HEK293 (cell line): ENCODE results near the gene BCAR1.

Experiments used
- GLIS1 ChIP-seq: fragments of 450-650 bp; formaldehyde crosslinking; IDR thresholded peaks from 2 replicates; pipeline ENCODE4 v1.5.1; 2016; ENCODE audit warnings: missing biosample characterization, missing genetic modification characterization
- HIC1 ChIP-seq: fragments of 450-650 bp; formaldehyde crosslinking; IDR thresholded peaks from 2 replicates; pipeline ENCODE4 v1.5.1; 2016; ENCODE audit warnings: missing biosample characterization, missing genetic modification characterization
- HOXC10 ChIP-seq: sonication (generic); formaldehyde crosslinking; IDR thresholded peaks from 2 replicates; pipeline ENCODE4 v1.8.1; 2023; ENCODE audit warnings: mild to moderate bottlenecking, missing genetic modification reagents
- IKZF3 ChIP-seq: fragments of 450-650 bp; IDR thresholded peaks from 2 replicates; pipeline ENCODE4 v1.5.0; 2018; ENCODE audit warnings: missing biosample characterization, mild to moderate bottlenecking, missing genetic modification characterization, moderate library complexity
- KLF10 ChIP-seq: fragments of 450-650 bp; IDR thresholded peaks from 2 replicates; pipeline ENCODE4 v1.5.1; 2018; ENCODE audit warnings: missing biosample characterization, mild to moderate bottlenecking, missing genetic modification characterization
- PRDM1 ChIP-seq: fragments of 450-650 bp; formaldehyde crosslinking; IDR thresholded peaks from 2 replicates; pipeline ENCODE4; 2016; ENCODE audit warnings: missing biosample characterization, missing genetic modification characterization
- TCF7L2 ChIP-seq: IDR thresholded peaks from 2 replicates; pipeline ENCODE4 v1.6.1; 2011; ENCODE audit warnings: low read depth, mild to moderate bottlenecking, inconsistent platforms, low read length, moderate library complexity, borderline replicate concordance
- ZBTB21 ChIP-seq: fragments of 450-650 bp; formaldehyde crosslinking; IDR thresholded peaks from 2 replicates; pipeline ENCODE4 v1.5.1; 2017; ENCODE audit warnings: missing biosample characterization, missing genetic modification characterization
- ZBTB7A ChIP-seq: fragments of 450-650 bp; formaldehyde crosslinking; IDR thresholded peaks from 2 replicates; pipeline ENCODE4 v1.5.1; 2016; ENCODE audit warnings: low read depth, missing biosample characterization, missing genetic modification characterization
- ZEB2 ChIP-seq: fragments of 450-650 bp; formaldehyde crosslinking; IDR thresholded peaks from 2 replicates; pipeline ENCODE4 v1.5.1; 2016; ENCODE audit warnings: missing biosample characterization, missing genetic modification characterization
- ZFHX2 ChIP-seq: fragments of 450-650 bp; formaldehyde crosslinking; conservative IDR thresholded peaks from 2 replicates; pipeline ENCODE4 v1.5.1; 2016; ENCODE audit warnings: missing biosample characterization, missing genetic modification characterization
- ZIC2 ChIP-seq: fragments of 450-650 bp; formaldehyde crosslinking; IDR thresholded peaks from 2 replicates; pipeline ENCODE4 v1.5.1; 2016; ENCODE audit warnings: missing biosample characterization, missing genetic modification characterization
- ZNF146 ChIP-seq: fragments of 450-650 bp; formaldehyde crosslinking; IDR thresholded peaks from 2 replicates; pipeline ENCODE4 v1.5.1; 2016; ENCODE audit warnings: missing biosample characterization, missing genetic modification characterization
- ZNF157 ChIP-seq: fragments of 450-650 bp; formaldehyde crosslinking; IDR thresholded peaks from 2 replicates; pipeline ENCODE4 v1.5.1; 2016; ENCODE audit warnings: missing biosample characterization, missing genetic modification characterization
- ZNF175 ChIP-seq: fragments of 450-650 bp; formaldehyde crosslinking; IDR thresholded peaks from 2 replicates; pipeline ENCODE4 v1.5.1; 2016; ENCODE audit warnings: missing biosample characterization, missing genetic modification characterization
- ZNF19 ChIP-seq: fragments of 450-650 bp; formaldehyde crosslinking; IDR thresholded peaks from 2 replicates; pipeline ENCODE4; 2016; ENCODE audit warnings: missing biosample characterization, missing genetic modification characterization, low read depth
- ZNF211 ChIP-seq: fragments of 450-650 bp; formaldehyde crosslinking; IDR thresholded peaks from 2 replicates; pipeline ENCODE4 v1.5.1; 2016; ENCODE audit warnings: low read depth, missing biosample characterization, missing genetic modification characterization
- ZNF214 ChIP-seq: fragments of 450-650 bp; formaldehyde crosslinking; IDR thresholded peaks from 2 replicates; pipeline ENCODE4 v1.5.1; 2017; ENCODE audit warnings: missing biosample characterization, mild to moderate bottlenecking, missing genetic modification characterization, borderline replicate concordance
- ZNF248 ChIP-seq: fragments of 450-650 bp; formaldehyde crosslinking; IDR thresholded peaks from 2 replicates; pipeline ENCODE4 v1.5.1; 2017; ENCODE audit warnings: missing biosample characterization, missing genetic modification characterization
- ZNF366 ChIP-seq: fragments of 450-650 bp; formaldehyde crosslinking; conservative IDR thresholded peaks from 2 replicates; pipeline ENCODE4 v1.5.1; 2016; ENCODE audit warnings: missing biosample characterization, missing genetic modification characterization
- ZNF558 ChIP-seq: fragments of 450-650 bp; formaldehyde crosslinking; IDR thresholded peaks from 2 replicates; pipeline ENCODE4 v1.5.1; 2016; ENCODE audit warnings: missing biosample characterization, missing genetic modification characterization
- ZNF571 ChIP-seq: fragments of 450-650 bp; formaldehyde crosslinking; IDR thresholded peaks from 2 replicates; pipeline ENCODE4 v1.5.0; 2017; ENCODE audit warnings: missing biosample characterization, missing genetic modification characterization
- ZNF580 ChIP-seq: fragments of 450-650 bp; formaldehyde crosslinking; IDR thresholded peaks from 2 replicates; pipeline ENCODE4 v1.5.1; 2016; ENCODE audit warnings: missing biosample characterization, missing genetic modification characterization
- ZNF610 ChIP-seq: fragments of 450-650 bp; formaldehyde crosslinking; IDR thresholded peaks from 2 replicates; pipeline ENCODE4 v1.5.1; 2016; ENCODE audit warnings: missing biosample characterization, missing genetic modification characterization, borderline replicate concordance
- ZNF624 ChIP-seq: fragments of 450-650 bp; formaldehyde crosslinking; IDR thresholded peaks from 2 replicates; pipeline ENCODE4 v1.5.1; 2017; ENCODE audit warnings: missing biosample characterization, missing genetic modification characterization
- ZNF626 ChIP-seq: fragments of 450-650 bp; sonication (Bioruptor Pico); formaldehyde crosslinking; IDR thresholded peaks from 2 replicates; pipeline ENCODE4 v1.5.1; 2018; ENCODE audit warnings: missing biosample characterization, missing genetic modification characterization, inconsistent platforms
- ZNF654 ChIP-seq: fragments of 450-650 bp; formaldehyde crosslinking; IDR thresholded peaks from 2 replicates; pipeline ENCODE4 v1.5.1; 2016; ENCODE audit warnings: low read depth, missing biosample characterization, missing genetic modification characterization
- ZNF677 ChIP-seq: fragments of 450-650 bp; IDR thresholded peaks from 2 replicates; pipeline ENCODE4 v1.5.0; 2018; ENCODE audit warnings: missing biosample characterization, mild to moderate bottlenecking, missing genetic modification characterization, moderate library complexity
- ZNF768 ChIP-seq: fragments of 450-650 bp; formaldehyde crosslinking; IDR thresholded peaks from 2 replicates; pipeline ENCODE4 v1.5.1; 2018; ENCODE audit warnings: missing biosample characterization, mild to moderate bottlenecking, missing genetic modification characterization
- ZSCAN5A ChIP-seq: fragments of 450-650 bp; formaldehyde crosslinking; IDR thresholded peaks from 2 replicates; pipeline ENCODE4 v1.5.1; 2016; ENCODE audit warnings: missing biosample characterization, missing genetic modification characterization
- ZXDB ChIP-seq: fragments of 450-650 bp; formaldehyde crosslinking; IDR thresholded peaks from 2 replicates; pipeline ENCODE4 v1.5.1; 2016; ENCODE audit warnings: missing biosample characterization, missing genetic modification characterization
- TF ChIP-seq, protein P1 (sequence below): fragments of 450-650 bp; formaldehyde crosslinking; IDR thresholded peaks from 2 replicates; pipeline ENCODE4 v1.5.1; 2016; ENCODE audit warnings: missing biosample characterization, missing genetic modification characterization
- TF ChIP-seq, protein P2 (sequence below): fragments of 450-650 bp; formaldehyde crosslinking; IDR thresholded peaks from 2 replicates; pipeline ENCODE4 v1.5.1; 2016; ENCODE audit warnings: missing biosample characterization, missing genetic modification characterization

BCAR1 gene

DNA sequence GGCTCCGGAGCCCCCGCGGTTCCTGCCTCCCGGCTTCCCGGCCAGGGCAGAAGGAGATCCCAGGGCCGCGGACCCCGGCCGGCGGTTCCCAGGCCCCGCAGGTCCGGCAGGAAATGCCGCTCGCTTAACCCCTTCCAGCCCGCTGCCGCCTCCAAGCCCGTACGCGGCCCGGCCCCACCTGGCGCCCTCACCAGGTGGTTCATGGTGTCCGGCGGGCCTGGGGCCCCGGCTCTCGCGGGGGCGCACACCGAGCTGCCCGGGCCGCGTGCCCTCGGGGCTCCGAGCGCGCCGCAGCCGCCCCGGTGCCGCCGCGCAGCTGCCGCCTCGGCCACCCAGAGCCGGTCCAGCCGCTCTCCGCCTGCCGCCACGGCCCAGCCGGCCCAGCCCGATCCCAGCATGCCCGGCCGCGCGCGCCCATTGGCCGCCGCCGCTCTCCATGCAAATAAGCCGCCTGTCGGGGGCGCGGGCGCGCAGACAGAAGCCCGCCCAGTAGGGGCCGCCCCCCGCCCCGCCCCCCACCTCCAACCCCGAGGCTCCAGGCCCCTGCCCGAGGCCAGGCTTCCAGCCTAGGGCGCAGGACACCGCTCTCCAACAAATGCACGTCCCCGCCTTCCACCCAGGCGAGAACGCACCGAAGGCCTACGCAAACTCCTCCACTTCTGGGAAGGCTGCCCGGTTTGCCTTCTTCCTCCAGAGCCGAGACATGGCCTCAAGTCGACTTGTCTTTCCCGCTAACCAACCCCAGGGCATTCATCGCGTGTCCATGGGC lies at the start of gene BCAR1 (continued):
- no peak for TF ChIP-seq ZIC2 (tag by site-specific recombination)
- TF ChIP-seq ZNF157 (tag by site-specific recombination) = no peak
- TF ChIP-seq GLIS1 (tag by site-specific recombination) = no peak
- TF ChIP-seq IKZF3 = no peak
- TF ChIP-seq ZNF626 (tag by site-specific recombination) = 0 out of 2 replicates have a peak, but pooled peaks have one; percentile 13
- no peak for TF ChIP-seq HIC1 (tag by site-specific recombination)
- no peak for TF ChIP-seq ZNF248 (tag by site-specific recombination)
- TF ChIP-seq ZNF558 (tag by site-specific recombination) = no peak
- TF ChIP-seq KLF10 (tag by site-specific recombination) = no peak; the same call in 1 of the 2 replicates
- TF ChIP-seq ZBTB7A (tag by site-specific recombination) = no peak
- no peak for TF ChIP-seq ZNF366 (tag by site-specific recombination)
- no peak for TF ChIP-seq ZNF580 (tag by site-specific recombination)
- TF ChIP-seq, protein P1, sequence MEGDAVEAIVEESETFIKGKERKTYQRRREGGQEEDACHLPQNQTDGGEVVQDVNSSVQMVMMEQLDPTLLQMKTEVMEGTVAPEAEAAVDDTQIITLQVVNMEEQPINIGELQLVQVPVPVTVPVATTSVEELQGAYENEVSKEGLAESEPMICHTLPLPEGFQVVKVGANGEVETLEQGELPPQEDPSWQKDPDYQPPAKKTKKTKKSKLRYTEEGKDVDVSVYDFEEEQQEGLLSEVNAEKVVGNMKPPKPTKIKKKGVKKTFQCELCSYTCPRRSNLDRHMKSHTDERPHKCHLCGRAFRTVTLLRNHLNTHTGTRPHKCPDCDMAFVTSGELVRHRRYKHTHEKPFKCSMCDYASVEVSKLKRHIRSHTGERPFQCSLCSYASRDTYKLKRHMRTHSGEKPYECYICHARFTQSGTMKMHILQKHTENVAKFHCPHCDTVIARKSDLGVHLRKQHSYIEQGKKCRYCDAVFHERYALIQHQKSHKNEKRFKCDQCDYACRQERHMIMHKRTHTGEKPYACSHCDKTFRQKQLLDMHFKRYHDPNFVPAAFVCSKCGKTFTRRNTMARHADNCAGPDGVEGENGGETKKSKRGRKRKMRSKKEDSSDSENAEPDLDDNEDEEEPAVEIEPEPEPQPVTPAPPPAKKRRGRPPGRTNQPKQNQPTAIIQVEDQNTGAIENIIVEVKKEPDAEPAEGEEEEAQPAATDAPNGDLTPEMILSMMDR (tag by site-specific recombination) = no peak; the same call in 1 of the 2 replicates
- no peak for TF ChIP-seq ZBTB21
- 0 out of 2 replicates have a peak, but pooled peaks have one; percentile 22 for TF ChIP-seq HOXC10 (CRISPR knock-in tag)
- no peak for TF ChIP-seq ZEB2 (tag by site-specific recombination)
- no peak for TF ChIP-seq ZNF211 (tag by site-specific recombination)
- TF ChIP-seq ZNF624 (tag by site-specific recombination) = no peak
- no peak for TF ChIP-seq ZNF214 (tag by site-specific recombination)
- TF ChIP-seq TCF7L2 = no peak
- no peak for TF ChIP-seq ZSCAN5A
- TF ChIP-seq ZNF677 (tag by site-specific recombination) = no peak
- TF ChIP-seq PRDM1 = no peak
- TF ChIP-seq ZXDB (tag by site-specific recombination) = no peak
- no peak for TF ChIP-seq ZNF571 (tag by site-specific recombination)
- no peak for TF ChIP-seq ZNF610 (tag by site-specific recombination)
- no peak for TF ChIP-seq ZNF19 (tag by site-specific recombination)
- TF ChIP-seq, protein P2, sequence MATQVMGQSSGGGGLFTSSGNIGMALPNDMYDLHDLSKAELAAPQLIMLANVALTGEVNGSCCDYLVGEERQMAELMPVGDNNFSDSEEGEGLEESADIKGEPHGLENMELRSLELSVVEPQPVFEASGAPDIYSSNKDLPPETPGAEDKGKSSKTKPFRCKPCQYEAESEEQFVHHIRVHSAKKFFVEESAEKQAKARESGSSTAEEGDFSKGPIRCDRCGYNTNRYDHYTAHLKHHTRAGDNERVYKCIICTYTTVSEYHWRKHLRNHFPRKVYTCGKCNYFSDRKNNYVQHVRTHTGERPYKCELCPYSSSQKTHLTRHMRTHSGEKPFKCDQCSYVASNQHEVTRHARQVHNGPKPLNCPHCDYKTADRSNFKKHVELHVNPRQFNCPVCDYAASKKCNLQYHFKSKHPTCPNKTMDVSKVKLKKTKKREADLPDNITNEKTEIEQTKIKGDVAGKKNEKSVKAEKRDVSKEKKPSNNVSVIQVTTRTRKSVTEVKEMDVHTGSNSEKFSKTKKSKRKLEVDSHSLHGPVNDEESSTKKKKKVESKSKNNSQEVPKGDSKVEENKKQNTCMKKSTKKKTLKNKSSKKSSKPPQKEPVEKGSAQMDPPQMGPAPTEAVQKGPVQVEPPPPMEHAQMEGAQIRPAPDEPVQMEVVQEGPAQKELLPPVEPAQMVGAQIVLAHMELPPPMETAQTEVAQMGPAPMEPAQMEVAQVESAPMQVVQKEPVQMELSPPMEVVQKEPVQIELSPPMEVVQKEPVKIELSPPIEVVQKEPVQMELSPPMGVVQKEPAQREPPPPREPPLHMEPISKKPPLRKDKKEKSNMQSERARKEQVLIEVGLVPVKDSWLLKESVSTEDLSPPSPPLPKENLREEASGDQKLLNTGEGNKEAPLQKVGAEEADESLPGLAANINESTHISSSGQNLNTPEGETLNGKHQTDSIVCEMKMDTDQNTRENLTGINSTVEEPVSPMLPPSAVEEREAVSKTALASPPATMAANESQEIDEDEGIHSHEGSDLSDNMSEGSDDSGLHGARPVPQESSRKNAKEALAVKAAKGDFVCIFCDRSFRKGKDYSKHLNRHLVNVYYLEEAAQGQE (tag by site-specific recombination) = no peak
- TF ChIP-seq ZNF146 (tag by site-specific recombination) = no peak
- TF ChIP-seq ZNF768 (tag by site-specific recombination) = no peak
- peak; percentile 87 for TF ChIP-seq ZFHX2 (tag by site-specific recombination)
- TF ChIP-seq ZNF654 (tag by site-specific recombination) = no peak
- TF ChIP-seq ZNF175 (tag by site-specific recombination) = no peak
